K562 (cell line): ENCODE data around the gene EMP2. TPM values are rescaled to one million over a fixed set of nuclear protein-coding genes. Genes with fewer than 3 reads are reported as not detected.

Experiments
- ATAC-seq: fragments of 200-7000 bp; cut with Tn5 transposase; 3 replicates; pipeline ENCODE4 v1.9.1; 2020; ENCODE audit warnings: moderate library complexity
- BruUV-seq: library from RNA; stranded (reverse); fragments of 400-500 nt; replicated peaks from 2 replicates; lab custom pipeline; 2021; lab: Mats Ljungman, UMichigan
- CTCF ChIA-PET: fragments of 300-600 bp; formaldehyde crosslinking; extraction: SDS; loops from one replicate; lab custom pipeline; 2021; ENCODE audit warnings: low intra/inter-chr PET ratio; lab: Yijun Ruan, JAX
- POLR2A ChIA-PET: fragments of 300-600, 350-650 bp; sonication (Branson Sonifier 250); formaldehyde crosslinking; extraction: SDS; loops from one replicate; lab custom pipeline; 2021; ENCODE audit warnings: antibody characterized with exemption, inconsistent platforms; lab: Yijun Ruan, JAX
- DNase-seq, 4 experiments: peaks; one replicate each; pipeline versions ENCODE4 v3.0.0 to v3.0.0-alpha.2; 2011 to 2018; ENCODE audit warnings: low spot score in 3 of 4, mixed read lengths in 3 of 4; ENCODE audit errors: extremely low read depth in 1 of 4
- FAIRE-seq: peaks from 2 replicates; lab custom pipeline; 2011; peaks lifted over from hg19 to GRCh38; lab: Jason Lieb, UNC
- H2AFZ ChIP-seq: 2 replicates; pipeline ENCODE4 v1.6.0; 2011; ENCODE audit warnings: low read depth, low read length, control low read depth, inconsistent platforms
- H3K27ac ChIP-seq: fragments of 200-600 bp; 3 replicates; pipeline ENCODE4 v1.8.0; 2011; ENCODE audit warnings: low read depth, mild to moderate bottlenecking, control low read depth, inconsistent platforms, low read length, moderate library complexity, mixed read lengths; ENCODE audit errors: extremely low read depth
- H3K27me3 ChIP-seq, 2 experiments: fragments of 300-600 bp in 1 of 2; 2 replicates in 1 of 2; 3 replicates in 1 of 2; pipeline versions ENCODE4 v1.6.0 to v1.8.0; 2011; ENCODE audit warnings: inconsistent platforms in 2 of 2, low read length in 2 of 2, mild to moderate bottlenecking in 1 of 2, mixed read lengths in 1 of 2, moderate library complexity in 1 of 2; ENCODE audit not compliant: control insufficient read depth in 2 of 2, insufficient read depth in 2 of 2
- H3K36me3 ChIP-seq: fragments of 300-600 bp; 3 replicates; pipeline ENCODE4 v1.8.0; 2011; ENCODE audit warnings: mild to moderate bottlenecking, low read length, inconsistent platforms; ENCODE audit not compliant: control insufficient read depth, insufficient read depth
- H3K4me1 ChIP-seq, 2 experiments: fragments of 200-600 bp in 1 of 2; replicated peaks in 1 of 2; 2 replicates in 1 of 2; 3 replicates in 1 of 2; pipeline versions ENCODE4 v1.5.1 to v1.8.0; 2011; ENCODE audit warnings: inconsistent platforms in 2 of 2, low read length in 2 of 2, mild to moderate bottlenecking in 1 of 2, mixed read lengths in 1 of 2, moderate library complexity in 1 of 2; ENCODE audit not compliant: control insufficient read depth in 2 of 2, insufficient read depth in 2 of 2
- H3K4me2 ChIP-seq: 2 replicates; pipeline ENCODE4 v1.6.1; 2011; ENCODE audit warnings: low read length, control low read depth, inconsistent platforms, mixed read lengths; ENCODE audit not compliant: insufficient read depth
- H3K4me3 ChIP-seq: fragments of 200-600 bp; sonication (generic), shearing (Covaris generic); 2 replicates; pipeline ENCODE4 v1.5.1; 2016; ENCODE audit warnings: control low read depth, inconsistent platforms
- H3K79me2 ChIP-seq: fragments of 200-600 bp; 3 replicates; pipeline ENCODE4 v1.8.0; 2011; ENCODE audit warnings: low read length, inconsistent platforms; ENCODE audit not compliant: control insufficient read depth, insufficient read depth
- H3K9ac ChIP-seq, 2 experiments: 2 replicates each; pipeline versions ENCODE4 v1.6.0 to v1.6.1; 2011; ENCODE audit warnings: low read depth in 2 of 2, low read length in 2 of 2, control low read depth in 1 of 2, inconsistent platforms in 1 of 2, mild to moderate bottlenecking in 1 of 2, mixed read lengths in 1 of 2; ENCODE audit not compliant: insufficient read depth in 1 of 2
- H3K9me1 ChIP-seq: one replicate; pipeline ENCODE4 v1.6.0; 2011; ENCODE audit warnings: inconsistent platforms, mild to moderate bottlenecking, low read length, moderate library complexity; ENCODE audit not compliant: control insufficient read depth, insufficient read depth
- H3K9me3 ChIP-seq: replicated peaks from 2 replicates; pipeline ENCODE4 v1.5.1; 2011; ENCODE audit warnings: low read depth, low read length, inconsistent platforms; ENCODE audit not compliant: control insufficient read depth, insufficient read depth
- H4K20me1 ChIP-seq: replicated peaks from 2 replicates; pipeline ENCODE4 v1.6.1; 2011; ENCODE audit warnings: low read length, inconsistent platforms, mixed read lengths; ENCODE audit not compliant: control insufficient read depth, insufficient read depth
- CHD2 ChIP-seq: IDR thresholded peaks from 2 replicates; pipeline ENCODE4 v1.6.1; 2011; ENCODE audit warnings: low read depth, low read length
- MITF ChIP-seq: IDR thresholded peaks from 2 replicates; pipeline ENCODE4 v1.6.1; 2014; ENCODE audit warnings: antibody characterized with exemption
- WGBS: fragments of 100-300 bp; shearing (Covaris generic); methylation state at CpG from one replicate; pipeline ENCODE4 v1.1.6; 2016; ENCODE audit warnings: low coverage, mixed read lengths; ENCODE audit not compliant: insufficient coverage; ENCODE audit errors: missing lambda C conversion rate; 5-methylcytosine and 5-hydroxymethylcytosine counted together
- in situ Hi-C: fragments of 300-500 bp; cut with MboI; formaldehyde crosslinking; loops from 4 replicates; pipeline ENCODE4 v1.15.0; 2018; ENCODE audit warnings: inconsistent platforms, mixed read lengths
- intact Hi-C: fragments of 100-400 bp; cut with micrococcal nuclease; formaldehyde crosslinking; loops from 2 replicates; pipeline ENCODE4 v1.14.2; 2022
- polyA plus RNA-seq, 8 experiments: library from polyadenylated mRNA; depleted of rRNA in 4 of 8; stranded (reverse) in 5 of 8; unstranded in 3 of 8; fragments of >200 nt; fragmentation: Nextera tagmentation in 2 of 8; fragmentation: Illumina TruSeq in 1 of 8; extraction: Ambion mirVana in 2 of 8; extraction: Trizol in 1 of 8; gene quantifications; 2 replicates each; pipeline versions ENCODE4 v1.2.1 to v1.2.3, GENCODE V29; 2011 to 2014; ENCODE audit warnings: inconsistent platforms in 1 of 8, missing spikeins in 1 of 8
- small RNA-seq: library from RNA; depleted of rRNA; stranded (forward); fragments of <200 nt; gene quantifications from one replicate; pipeline ENCODE3, GENCODE V24; 2014
- total RNA-seq, 7 experiments: library from RNA; depleted of rRNA in 6 of 7; stranded (reverse); fragments of >200 nt in 6 of 7; fragmentation: Illumina TruSeq in 2 of 7; extraction: Trizol in 2 of 7; gene quantifications; 2 replicates each; pipeline versions ENCODE4 v1.2.1 to v1.2.3, GENCODE V29; 2011 to 2021; ENCODE audit warnings: low replicate concordance in 1 of 7

EMP2 gene
- total and polyA plus RNA-seq, 9 of the 15 experiments (the other 6 are each of a cell fraction or from before 2014, with no cell fraction given): 0.73 to 6.2 (median 3.1) TPM

GRCh38 chr16:10480151-10480550, 100.2 kb downstream of the EMP2 start:
- H3K27ac ChIP-seq: no peak overlapping the region
- in situ Hi-C loops: no loop called here
- H3K79me2 ChIP-seq: no peaks in the 10 kb centered on the region
- H3K9ac ChIP-seq: no peak overlapping the region
- TF ChIP-seq MITF (no peak), CHD2 (no peak)
- DNase-seq (no peak), ATAC-seq (no peak), FAIRE-seq (no peak)
- WGBS: 28% methylated on average over 2 of the region's 2 CpGs
- no peak overlapping the region for H3K4me3 ChIP-seq
- intact Hi-C loops: no loop called here
- BruUV-seq: no TSS peak
- H3K4me1 ChIP-seq: no peaks in the 10 kb centered on the region
- POLR2A ChIA-PET: interaction anchor here (0.7 kb wide), 1 partner anchor 147 kb away, joined by 3 read pairs; no protein-coding TSS in a partner anchor
- H4K20me1 ChIP-seq: no peaks in the 10 kb centered on the region
- no peaks in the 10 kb centered on the region for H3K9me1 ChIP-seq
- H2AFZ ChIP-seq: no peak overlapping the region
- H3K36me3 ChIP-seq: peaks cover 31% of the 10 kb centered on the region; the same call in 2 of the 3 replicates
- H3K4me2 ChIP-seq: no peak overlapping the region
- CTCF ChIA-PET: no interaction called here
- H3K27me3 ChIP-seq: no peaks in the 10 kb centered on the region
- peaks cover 7% of the 10 kb centered on the region for H3K9me3 ChIP-seq

Small RNAs within 50 kb of the gene (small RNA-seq; reads per million reads assigned to genes)
- not detected for gene RNU6-633P

Other genes starting within 250 kb of the EMP2 start
- gene ATF7IP2, start 194.5 kb downstream of the EMP2 start, total RNA-seq (2014; rRNA removed): 107 and 134 TPM in 2 replicates
- 196 and 231 TPM in 2 replicates for gene ATF7IP2, start 194.5 kb downstream of the EMP2 start, total RNA-seq (2014; rRNA removed; fragmentation: Illumina TruSeq; extraction: Trizol)
- gene ATF7IP2, start 194.5 kb downstream of the EMP2 start, total RNA-seq (2015; rRNA removed; fragmentation: Illumina TruSeq; extraction: Trizol): 156 and 162 TPM in 2 replicates
- 131 and 138 TPM in 2 replicates for gene ATF7IP2, start 194.5 kb downstream of the EMP2 start, total RNA-seq (2021)
- 152 and 185 TPM in 2 replicates for gene ATF7IP2, start 194.5 kb downstream of the EMP2 start, polyA plus RNA-seq (2011; rRNA removed)
- 214 and 273 TPM in 2 replicates for gene ATF7IP2, start 194.5 kb downstream of the EMP2 start, polyA plus RNA-seq (2014; fragmentation: Illumina TruSeq; extraction: Trizol)
- 100 to 1,000 TPM; 352 to 511 TPM for gene ATF7IP2, start 194.5 kb downstream of the EMP2 start, polyA plus RNA-seq (2014; fragmentation: Nextera tagmentation; extraction: Ambion mirVana)
- 449 and 515 TPM in 2 replicates for gene ATF7IP2, start 194.5 kb downstream of the EMP2 start, polyA plus RNA-seq (2014; rRNA removed)
- gene TEKT5, start 114.3 kb upstream of the EMP2 start, total RNA-seq (2014; rRNA removed): 0.37 TPM in 1 of 2 replicates, not detected in the other
- gene TEKT5, start 114.3 kb upstream of the EMP2 start, total RNA-seq (2014; rRNA removed; fragmentation: Illumina TruSeq; extraction: Trizol): not detected in 2 replicates
- gene TEKT5, start 114.3 kb upstream of the EMP2 start, total RNA-seq (2015; rRNA removed; fragmentation: Illumina TruSeq; extraction: Trizol): not detected in 2 replicates
- gene TEKT5, start 114.3 kb upstream of the EMP2 start, total RNA-seq (2021): not detected in 2 replicates
- 0.10 and 0.23 TPM in 2 replicates for gene TEKT5, start 114.3 kb upstream of the EMP2 start, polyA plus RNA-seq (2011; rRNA removed)
- gene TEKT5, start 114.3 kb upstream of the EMP2 start, polyA plus RNA-seq (2014; fragmentation: Illumina TruSeq; extraction: Trizol): 0.19 TPM in 1 of 2 replicates, not detected in the other
- not detected for gene TEKT5, start 114.3 kb upstream of the EMP2 start, polyA plus RNA-seq (2014; fragmentation: Nextera tagmentation; extraction: Ambion mirVana)
- gene TEKT5, start 114.3 kb upstream of the EMP2 start, polyA plus RNA-seq (2014; rRNA removed): 1.1 TPM in 1 of 2 replicates, not detected in the other
- gene NUBP1, start 163.2 kb upstream of the EMP2 start, total RNA-seq (2014; rRNA removed): 39.7 and 42.2 TPM in 2 replicates
- 30.4 and 31.9 TPM in 2 replicates for gene NUBP1, start 163.2 kb upstream of the EMP2 start, total RNA-seq (2014; rRNA removed; fragmentation: Illumina TruSeq; extraction: Trizol)
- gene NUBP1, start 163.2 kb upstream of the EMP2 start, total RNA-seq (2015; rRNA removed; fragmentation: Illumina TruSeq; extraction: Trizol): 51.6 and 55.1 TPM in 2 replicates
- 30.0 and 35.6 TPM in 2 replicates for gene NUBP1, start 163.2 kb upstream of the EMP2 start, total RNA-seq (2021)
- gene NUBP1, start 163.2 kb upstream of the EMP2 start, polyA plus RNA-seq (2011; rRNA removed): 29.5 and 35.6 TPM in 2 replicates
- gene NUBP1, start 163.2 kb upstream of the EMP2 start, polyA plus RNA-seq (2014; fragmentation: Illumina TruSeq; extraction: Trizol): 41.3 and 44.2 TPM in 2 replicates
- gene NUBP1, start 163.2 kb upstream of the EMP2 start, polyA plus RNA-seq (2014; fragmentation: Nextera tagmentation; extraction: Ambion mirVana): 10 to 100 TPM; 17.2 to 20.9 TPM
- gene NUBP1, start 163.2 kb upstream of the EMP2 start, polyA plus RNA-seq (2014; rRNA removed): 38.5 and 45.0 TPM in 2 replicates
- gene TVP23A, start 238.2 kb upstream of the EMP2 start, total RNA-seq (2014; rRNA removed): 0.77 TPM in 1 of 2 replicates, not detected in the other
- not detected in 2 replicates for gene TVP23A, start 238.2 kb upstream of the EMP2 start, total RNA-seq (2014; rRNA removed; fragmentation: Illumina TruSeq; extraction: Trizol)
- gene TVP23A, start 238.2 kb upstream of the EMP2 start, total RNA-seq (2015; rRNA removed; fragmentation: Illumina TruSeq; extraction: Trizol): not detected in 2 replicates
- gene TVP23A, start 238.2 kb upstream of the EMP2 start, total RNA-seq (2021): 0.04 and 0.09 TPM in 2 replicates
- 0.36 and 1.0 TPM in 2 replicates for gene TVP23A, start 238.2 kb upstream of the EMP2 start, polyA plus RNA-seq (2011; rRNA removed)
- 0.11 TPM in 1 of 2 replicates, not detected in the other for gene TVP23A, start 238.2 kb upstream of the EMP2 start, polyA plus RNA-seq (2014; fragmentation: Illumina TruSeq; extraction: Trizol)
- gene TVP23A, start 238.2 kb upstream of the EMP2 start, polyA plus RNA-seq (2014; fragmentation: Nextera tagmentation; extraction: Ambion mirVana): under 1 TPM; 0.04 to 0.08 TPM
- gene TVP23A, start 238.2 kb upstream of the EMP2 start, polyA plus RNA-seq (2014; rRNA removed): 0.12 TPM in 1 of 2 replicates, not detected in the other